Skeletal muscle cell (primary cell): ENCODE measurements around the gene PNPLA5.

Source experiments
- DNase-seq: peaks from one replicate; pipeline ENCODE4 v3.0.0-alpha.2; 2010; ENCODE audit warnings: low read depth
- H3K4me3 ChIP-seq: 2 replicates; pipeline ENCODE4 v1.5.1; 2011; ENCODE audit warnings: low read depth, mild to moderate bottlenecking, control low read depth, low read length, moderate library complexity

Gene PNPLA5, protein sequence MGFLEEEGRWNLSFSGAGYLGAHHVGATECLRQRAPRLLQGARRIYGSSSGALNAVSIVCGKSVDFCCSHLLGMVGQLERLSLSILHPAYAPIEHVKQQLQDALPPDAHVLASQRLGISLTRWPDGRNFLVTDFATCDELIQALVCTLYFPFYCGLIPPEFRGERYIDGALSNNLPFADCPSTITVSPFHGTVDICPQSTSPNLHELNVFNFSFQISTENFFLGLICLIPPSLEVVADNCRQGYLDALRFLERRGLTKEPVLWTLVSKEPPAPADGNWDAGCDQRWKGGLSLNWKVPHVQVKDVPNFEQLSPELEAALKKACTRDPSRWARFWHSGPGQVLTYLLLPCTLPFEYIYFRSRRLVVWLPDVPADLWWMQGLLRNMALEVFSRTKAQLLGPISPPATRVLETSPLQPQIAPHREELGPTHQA

DNA sequence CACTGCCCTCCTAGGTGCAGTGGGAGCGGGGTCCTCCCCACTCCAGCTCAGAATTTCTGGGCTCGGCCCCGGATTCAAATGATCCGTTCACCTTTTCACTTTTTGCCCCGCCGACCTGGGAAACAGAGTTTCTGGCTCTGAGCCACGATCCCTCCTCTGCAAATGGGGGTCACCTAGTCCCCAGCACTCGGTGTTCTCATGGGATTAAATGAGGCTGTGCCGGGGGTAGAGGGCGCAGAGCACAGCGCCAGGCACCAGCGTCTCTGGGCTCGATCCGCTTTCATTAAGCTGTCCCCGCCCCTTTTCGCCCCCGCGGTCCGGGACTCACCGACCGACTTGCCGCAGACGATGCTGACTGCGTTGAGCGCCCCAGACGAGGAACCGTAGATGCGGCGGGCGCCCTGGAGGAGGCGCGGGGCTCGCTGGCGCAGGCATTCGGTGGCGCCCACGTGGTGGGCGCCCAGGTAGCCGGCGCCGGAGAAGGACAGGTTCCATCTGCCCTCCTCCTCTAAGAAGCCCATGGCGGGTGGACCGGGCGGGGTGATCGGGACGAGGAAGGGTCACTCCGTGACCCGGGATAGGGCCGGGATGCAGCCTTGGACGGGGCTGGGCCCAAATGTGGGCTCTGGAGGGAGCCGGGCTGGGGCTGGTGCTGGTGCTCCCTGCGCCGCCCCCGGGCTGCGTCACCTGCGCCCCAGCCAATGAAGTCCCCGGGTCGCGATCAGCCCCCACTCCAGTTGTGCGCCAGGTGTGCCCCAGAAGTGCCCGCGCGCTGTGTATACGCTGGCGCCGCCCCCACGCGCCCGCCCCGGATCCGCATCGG is at the start of gene PNPLA5:
Gene PNPLA5 (minus strand): TSS at position 654 of the 823 bp plus-strand sequence. CDS start 133 bp downstream, at position 521.
- no peak for DNase-seq
- peak within 1 kb of the TSS; percentile 22 for H3K4me3 ChIP-seq

DNA sequence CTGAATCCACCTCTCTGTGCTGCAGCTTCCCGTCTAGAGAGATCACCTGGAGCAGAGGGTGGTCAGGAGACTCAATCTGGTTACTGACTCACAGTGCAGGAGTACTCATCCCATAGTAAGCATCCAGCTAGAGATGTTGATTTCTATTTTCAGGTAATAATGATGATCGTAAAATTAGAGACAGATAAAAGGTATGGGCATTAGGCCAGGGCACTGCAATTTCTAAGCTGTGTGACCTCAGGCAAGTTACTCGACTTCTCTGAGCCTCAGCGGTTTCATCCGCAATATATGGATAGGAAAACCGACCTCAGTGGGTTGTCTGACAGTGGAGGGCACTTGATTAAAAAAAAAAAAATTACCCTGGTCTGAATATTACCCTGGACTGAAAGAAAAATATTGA is 49.6 kb upstream of the PNPLA5 start:
- no peak overlapping the region for H3K4me3 ChIP-seq
- DNase-seq, result no peak

DNA sequence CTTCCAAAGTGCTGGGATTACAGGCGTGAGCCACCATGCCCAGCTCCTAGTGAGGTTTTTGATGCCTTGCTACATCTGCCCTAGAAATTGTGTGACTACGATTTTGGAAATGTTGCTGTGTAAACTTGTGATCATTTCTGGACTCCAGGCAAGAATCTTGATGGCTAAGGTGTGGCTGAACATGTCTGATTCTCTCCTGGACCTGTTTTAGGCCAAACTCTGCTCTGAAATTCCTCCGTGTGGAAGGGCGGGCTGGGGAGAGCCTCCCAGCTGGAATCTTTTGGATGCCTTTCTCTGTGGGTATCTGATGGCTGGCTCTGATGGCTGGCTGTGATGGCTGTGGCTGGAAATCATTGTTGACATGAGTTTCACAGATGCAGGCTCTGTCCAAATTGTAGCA is 40.0 kb upstream of the PNPLA5 start:
- no peak overlapping the region for H3K4me3 ChIP-seq
- no peak for DNase-seq

DNA sequence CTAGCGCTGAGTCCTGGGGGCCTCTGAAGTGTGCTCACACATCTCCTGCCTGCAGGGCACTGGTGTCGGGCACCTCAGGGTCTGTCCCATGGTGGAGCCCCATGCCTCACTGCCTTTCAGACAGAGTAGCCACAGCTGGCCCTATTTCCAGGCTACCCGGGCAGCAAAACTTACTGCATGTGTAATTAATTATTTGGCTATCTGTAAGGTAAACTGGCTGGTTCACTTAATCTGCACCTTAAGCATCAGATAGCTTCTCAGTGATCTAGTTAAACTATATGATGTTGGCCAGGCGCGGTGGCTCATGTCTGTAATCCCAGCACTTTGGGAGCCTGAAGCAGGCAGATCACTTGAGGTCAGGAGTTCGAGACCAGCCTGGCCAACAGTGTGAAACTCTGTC is 37.1 kb upstream of the PNPLA5 start:
- no peak overlapping the region for H3K4me3 ChIP-seq
- no peak for DNase-seq

DNA sequence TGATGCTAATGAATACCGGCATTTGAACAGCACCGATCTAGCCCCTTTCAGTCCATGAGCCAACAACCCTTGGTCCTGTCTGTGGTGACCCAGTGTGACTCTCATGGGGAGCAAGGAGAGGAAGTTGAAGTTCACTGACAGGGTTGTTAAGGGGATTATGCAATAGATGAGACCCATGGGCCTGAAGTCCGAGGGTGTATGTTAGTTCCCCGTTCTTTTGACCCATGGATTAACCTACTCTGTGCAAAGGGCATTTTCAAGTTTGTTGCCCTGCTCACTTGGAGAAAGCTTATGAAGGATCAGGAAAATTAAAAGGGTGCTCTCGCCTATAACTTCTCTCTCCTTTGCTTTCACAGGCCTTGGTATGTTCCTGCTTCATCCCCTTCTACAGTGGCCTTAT is 36.7 kb upstream of the PNPLA5 start:
- DNase-seq, result no peak
- no peak overlapping the region for H3K4me3 ChIP-seq

DNA sequence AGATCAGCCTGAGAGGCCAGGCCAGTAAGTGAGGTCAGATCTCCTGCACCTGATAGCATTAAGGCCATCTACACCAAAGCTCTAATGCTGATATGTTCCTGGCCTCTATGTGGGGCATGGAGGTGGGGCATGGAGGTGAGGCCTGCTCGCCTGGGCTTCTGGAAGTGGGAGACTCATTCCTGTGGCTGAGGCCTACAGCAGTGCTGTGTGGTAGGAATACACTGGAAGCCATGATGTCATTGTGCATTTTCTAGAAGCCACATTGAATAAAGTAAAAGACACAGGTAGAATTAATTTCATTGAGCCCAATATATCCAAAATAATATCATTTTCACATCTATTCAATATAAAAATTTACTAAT is 34.5 kb upstream of the PNPLA5 start:
- H3K4me3 ChIP-seq, result no peak overlapping the region
- DNase-seq, result no peak

DNA sequence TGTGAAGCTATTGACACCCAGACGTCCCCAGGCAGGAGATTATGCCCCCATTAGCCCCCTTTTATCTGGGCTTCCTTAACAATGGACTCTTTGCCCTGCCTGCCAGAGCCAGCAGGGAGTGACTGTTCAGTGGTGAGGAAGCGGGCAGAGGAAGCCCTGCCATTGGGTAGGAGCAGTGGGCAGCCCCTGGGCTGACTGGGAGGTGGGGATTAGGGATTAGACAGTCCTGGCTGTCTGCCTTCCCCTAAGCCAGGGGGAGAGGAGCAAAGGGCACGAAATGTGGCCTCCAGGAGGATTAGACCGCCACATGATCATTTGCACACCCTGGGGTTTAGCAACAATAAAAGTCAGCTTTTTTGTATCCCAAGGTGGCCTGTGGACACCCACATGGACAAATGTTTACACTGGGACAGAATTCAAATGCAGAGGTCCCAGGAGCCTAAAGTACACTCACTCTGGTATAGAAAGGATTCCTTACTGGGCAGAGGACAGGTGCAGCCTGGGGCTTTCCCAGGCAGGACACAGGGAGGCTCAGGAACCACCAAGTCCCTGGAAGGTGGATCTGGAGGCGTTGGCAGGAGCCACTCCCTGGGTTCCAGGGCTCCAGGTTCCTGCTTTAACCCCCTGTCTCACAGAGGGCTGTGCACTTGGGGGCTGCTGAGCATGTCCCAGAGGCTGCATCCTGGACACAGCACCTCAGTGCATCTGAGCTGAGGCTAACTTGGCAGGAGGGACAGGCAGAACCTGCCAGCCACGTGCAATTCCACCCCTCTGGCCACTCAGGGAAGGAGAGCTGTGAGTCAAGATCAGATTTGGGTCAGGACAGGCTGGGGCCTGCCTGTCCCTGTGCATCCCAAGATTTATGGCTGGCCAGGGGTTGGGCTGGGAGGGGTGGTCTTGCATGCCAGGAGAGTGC is 33.9 kb upstream of the PNPLA5 start:
- DNase-seq, result no peak
- H3K4me3 ChIP-seq, result peak overlapping the region; percentile 84

DNA sequence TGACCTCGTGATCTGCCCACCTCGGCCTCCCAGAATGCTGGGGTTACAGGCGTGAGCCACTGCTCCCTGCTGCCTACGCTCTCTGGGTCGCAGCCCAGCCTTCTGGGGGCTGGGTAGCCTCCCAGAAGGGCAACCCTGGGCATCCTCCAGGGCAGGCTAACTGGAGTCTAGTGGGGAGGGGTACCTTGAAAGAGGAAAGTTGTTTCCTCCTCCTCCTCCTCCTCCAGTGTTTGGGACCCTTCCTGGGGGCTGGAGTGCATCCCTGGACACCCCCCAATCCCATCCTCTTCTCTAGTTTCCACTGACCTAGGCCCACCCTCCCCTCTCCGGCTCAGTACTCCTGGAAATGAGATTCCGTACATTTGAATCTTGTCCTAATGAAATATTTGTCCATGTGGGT is 33.1 kb upstream of the PNPLA5 start:
- peak overlapping the region; percentile 84 for H3K4me3 ChIP-seq
- no peak for DNase-seq

DNA sequence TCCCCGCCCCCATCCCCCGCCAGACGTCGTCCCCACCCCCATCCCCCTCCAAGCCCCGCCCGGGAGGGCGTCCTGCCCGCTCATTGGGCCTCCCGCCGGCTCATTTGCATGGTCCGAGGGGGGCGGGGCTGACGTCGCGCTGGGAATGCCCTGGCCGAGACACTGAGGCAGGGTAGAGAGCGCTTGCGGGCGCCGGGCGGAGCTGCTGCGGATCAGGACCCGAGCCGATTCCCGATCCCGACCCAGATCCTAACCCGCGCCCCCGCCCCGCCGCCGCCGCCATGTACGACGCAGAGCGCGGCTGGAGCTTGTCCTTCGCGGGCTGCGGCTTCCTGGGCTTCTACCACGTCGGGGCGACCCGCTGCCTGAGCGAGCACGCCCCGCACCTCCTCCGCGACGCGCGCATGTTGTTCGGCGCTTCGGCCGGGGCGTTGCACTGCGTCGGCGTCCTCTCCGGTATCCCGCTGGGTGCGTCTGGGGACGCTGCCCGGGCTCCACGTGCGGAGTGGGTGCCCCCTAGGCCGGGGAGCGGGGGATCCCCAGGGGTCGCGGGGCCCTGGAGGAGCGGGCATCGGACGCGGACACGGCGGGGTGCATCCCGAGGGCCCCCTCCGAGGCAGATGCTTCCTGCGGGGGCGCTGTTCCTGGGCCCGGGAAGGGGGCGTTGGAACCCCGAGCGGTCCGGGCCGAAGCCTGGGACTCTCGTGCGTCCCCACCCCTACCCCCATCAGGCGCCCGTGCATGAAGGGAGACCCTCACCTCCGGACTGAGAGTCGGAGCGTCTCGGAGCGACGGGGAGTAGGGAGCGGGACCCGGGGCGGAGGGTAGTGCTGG is 32.0 kb upstream of the PNPLA5 start, which contains the start of gene PNPLA3:
Gene PNPLA3 (plus strand): TSS at position 175 of the 834 bp plus-strand sequence. CDS start 107 bp downstream, at position 282.
- H3K4me3 ChIP-seq, result peak within 1 kb of the TSS; percentile 84
- peak; percentile 63 for DNase-seq

DNA sequence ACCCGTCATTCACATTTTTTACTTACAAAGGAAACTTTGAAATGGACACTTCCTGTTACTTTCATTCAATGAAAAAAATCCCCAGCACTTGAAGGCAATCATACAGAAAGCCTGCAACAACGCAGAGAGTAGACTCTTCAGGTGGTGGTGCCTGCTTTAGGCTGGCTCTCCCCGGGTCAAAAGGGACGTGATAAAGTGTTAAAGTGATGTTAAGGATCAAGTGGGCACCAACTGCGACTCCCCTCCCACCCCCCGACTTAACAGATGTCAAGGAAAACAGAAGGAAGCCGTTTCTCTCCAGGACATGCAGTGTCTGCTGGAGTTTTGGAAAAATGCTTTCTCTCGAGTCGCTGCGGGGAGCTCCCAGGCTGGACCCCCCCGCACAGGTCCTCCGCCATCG is 31.4 kb upstream of the PNPLA5 start:
- no peak for DNase-seq
- peak overlapping the region; percentile 48 for H3K4me3 ChIP-seq

DNA sequence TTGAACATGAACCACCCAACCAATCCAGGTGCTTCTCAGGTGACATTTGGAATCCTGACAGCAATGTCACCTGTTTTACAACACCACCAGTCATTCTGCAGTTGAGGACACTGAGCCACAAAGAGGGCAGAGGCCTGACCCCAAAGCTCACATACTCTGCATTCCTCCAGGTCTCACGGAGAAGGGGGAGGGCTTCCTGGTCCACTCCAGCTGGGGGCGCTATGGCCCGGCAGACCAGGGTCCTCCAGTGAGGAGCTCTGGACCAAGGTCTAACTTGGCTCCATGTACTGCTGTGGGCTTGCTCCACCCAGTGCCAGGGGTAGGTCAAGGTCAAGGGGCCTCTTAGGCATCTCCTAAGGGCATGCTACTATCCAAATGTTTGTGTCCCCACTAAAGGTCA is 30.3 kb upstream of the PNPLA5 start:
- DNase-seq, result no peak
- no peak overlapping the region for H3K4me3 ChIP-seq

DNA sequence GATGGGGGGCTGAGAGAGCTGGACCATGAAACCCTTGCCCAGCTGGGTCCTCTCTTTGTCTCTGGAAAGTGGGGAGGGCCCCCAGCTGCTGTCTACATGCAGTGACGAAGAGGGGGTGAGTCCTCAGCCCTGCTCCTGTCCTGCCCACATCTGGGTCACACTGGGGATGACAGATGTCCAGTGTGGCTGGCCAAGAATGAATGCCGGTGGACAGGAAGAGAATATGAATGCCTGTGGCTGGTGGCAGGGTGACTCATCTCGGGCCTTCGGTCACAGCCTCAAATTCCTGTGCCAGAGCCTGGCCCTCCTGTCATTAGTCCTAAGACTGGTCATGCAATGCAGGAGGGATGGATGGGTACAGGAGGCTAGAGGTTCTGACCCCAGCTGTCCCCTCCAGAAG is 29.6 kb upstream of the PNPLA5 start:
- no peak overlapping the region for H3K4me3 ChIP-seq
- DNase-seq, result peak; percentile 26

DNA sequence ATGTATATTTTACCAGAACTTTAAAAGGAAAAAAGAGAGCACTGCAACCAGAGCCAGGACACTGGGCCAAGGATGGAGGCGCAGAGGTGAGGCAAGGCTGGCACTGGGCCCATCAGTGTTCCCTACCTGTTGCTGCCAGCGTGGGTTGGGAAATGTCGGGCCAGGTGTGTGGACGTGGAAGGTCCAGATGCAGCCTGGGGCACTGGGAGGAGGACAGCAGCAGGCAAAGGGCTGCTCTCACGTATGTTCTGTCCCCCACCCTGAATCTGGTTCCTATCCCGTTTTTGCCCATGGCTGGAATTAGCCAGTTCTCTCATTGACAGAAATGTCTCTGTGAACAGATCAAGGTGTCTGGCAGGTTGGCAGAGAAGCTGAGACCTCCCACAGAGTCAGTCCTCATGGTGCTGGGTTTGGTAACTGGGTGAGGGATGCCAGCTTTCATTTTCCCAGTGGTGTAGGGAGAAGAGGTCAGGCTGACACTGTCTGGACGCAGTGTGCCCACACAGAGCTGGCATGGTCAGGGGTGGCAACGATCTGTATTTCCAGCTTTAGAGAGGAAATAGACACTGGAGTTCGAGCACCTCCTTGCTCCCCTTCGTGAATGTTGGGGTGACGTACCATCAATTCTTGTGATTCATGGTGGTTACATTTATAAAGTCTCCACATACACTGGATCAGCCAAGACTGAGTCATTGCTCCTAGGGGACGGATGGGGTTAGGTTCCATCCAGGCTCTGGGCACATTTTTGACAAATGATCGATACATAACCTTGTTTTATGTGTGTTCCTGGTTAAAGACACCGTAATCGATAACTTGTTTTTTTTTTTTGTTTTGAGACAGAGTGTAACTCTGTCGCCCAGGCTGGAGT is 27.5 kb upstream of the PNPLA5 start:
- no peak overlapping the region for H3K4me3 ChIP-seq
- no peak for DNase-seq

DNA sequence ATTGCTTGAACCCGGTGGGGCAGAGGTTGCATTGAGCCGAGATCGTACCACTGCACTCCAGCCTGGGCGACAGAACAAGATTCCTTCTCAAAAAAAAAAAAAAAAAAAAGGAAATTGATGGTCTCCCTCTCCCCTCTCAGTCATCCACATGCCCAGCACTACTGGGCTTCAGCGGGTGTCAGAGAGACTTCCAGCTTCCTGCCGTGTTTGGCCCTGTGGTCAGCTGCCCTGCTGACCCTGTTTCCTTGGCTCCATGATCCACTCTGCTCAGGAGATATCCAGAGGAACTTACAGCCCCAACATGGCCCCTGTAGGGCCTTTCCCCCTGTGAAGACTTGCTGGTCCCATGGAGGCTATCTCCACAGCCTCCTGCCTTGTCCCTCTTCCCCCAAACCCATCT is 25.7 kb upstream of the PNPLA5 start:
- DNase-seq, result no peak
- no peak overlapping the region for H3K4me3 ChIP-seq

DNA sequence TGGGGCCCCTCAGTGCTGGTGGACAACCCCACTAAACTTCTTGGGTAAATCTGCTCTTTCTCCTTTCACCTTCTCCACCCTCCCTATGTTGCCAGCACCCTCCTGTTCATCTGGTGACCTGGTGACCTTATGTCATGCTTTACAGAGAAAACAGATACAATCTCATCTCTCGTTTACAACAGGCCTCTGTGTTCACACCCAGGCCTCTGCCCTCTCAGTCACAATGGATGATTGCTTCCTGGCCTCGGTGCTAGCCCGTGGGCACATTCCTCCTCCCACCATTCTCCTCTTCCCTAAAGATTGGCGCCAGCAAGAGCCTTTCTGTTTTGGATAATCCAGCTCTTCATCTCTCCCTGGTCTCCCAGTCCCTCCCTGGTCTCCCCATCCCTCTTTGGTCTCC is 19.5 kb upstream of the PNPLA5 start:
- H3K4me3 ChIP-seq, result no peak overlapping the region
- DNase-seq, result no peak

DNA sequence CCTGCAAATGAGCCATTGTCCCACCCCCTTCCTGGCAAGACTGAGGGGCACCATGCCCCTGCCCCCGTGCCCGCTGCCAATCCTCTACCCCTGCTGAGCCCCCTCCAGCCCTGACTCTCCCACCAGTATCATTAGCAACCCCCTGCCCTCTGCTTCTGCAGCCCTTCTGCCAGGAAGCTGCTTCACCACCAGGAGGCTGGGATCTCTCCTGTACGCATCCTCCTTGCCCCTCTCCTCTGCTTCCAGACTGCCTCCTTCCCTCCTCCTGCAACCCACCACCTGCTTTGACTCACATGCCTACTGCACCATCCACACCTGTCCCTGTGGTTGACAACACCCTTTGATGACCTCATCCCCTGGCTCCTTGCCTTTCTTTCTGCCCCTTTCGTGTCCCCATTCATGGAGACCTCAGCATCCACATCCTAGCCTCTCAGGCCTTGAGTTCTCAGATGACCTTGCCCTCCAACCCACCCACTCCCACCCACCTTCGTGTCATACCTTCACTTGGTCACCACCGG is 18.4 kb upstream of the PNPLA5 start:
- DNase-seq, result no peak
- no peak overlapping the region for H3K4me3 ChIP-seq

DNA sequence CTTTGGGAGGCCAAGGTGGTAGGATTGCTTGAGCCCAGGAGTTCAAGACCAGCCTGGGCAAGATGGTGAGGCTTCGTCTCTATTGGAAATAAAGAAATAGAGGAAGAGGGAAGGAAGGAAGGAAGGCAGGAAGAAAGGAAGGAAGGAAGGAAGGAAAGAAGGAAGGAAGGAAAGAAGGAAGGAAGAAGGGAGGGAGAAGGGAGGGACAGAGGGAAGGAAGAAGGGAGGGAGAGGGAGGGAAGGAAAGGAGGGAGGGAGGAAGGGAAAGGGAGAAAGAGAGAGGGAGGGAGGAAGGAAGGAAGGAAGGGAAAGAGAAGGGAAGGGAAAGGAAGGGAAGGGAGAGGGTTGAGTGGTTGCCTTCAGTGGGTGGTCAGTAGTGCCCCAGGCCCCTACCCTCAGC is 17.9 kb upstream of the PNPLA5 start:
- no peak overlapping the region for H3K4me3 ChIP-seq
- no peak for DNase-seq

DNA sequence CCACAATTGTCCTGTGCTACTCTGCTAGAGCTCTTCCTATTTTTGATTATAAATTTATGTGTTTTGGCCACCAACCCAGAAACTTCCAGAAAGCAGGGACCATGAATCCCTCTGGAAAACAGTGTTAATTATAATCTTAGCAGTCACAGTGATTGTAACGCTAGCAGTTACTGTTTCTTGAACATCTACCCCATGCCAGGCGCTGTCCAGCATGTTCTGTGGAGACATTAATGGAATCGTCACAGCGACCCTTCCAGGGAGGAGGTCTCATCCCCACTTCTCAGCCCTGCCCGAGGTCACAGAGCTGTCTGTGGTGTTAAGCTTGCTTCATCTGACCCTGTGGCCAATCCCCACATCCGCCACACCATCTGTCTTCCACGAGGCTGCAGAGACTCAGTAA is 13.9 kb upstream of the PNPLA5 start:
- no peak overlapping the region for H3K4me3 ChIP-seq
- no peak for DNase-seq
